HL-60 (cell line): ENCODE data around the gene PPP6R3.
"Not testable (repeated sequence)": the region's sequence is repeated elsewhere in the genome, so short reads cannot be mapped to it uniquely, and the experiment has no call there.

Experiments
- DNase-seq, 2 experiments: peaks; one replicate each; pipeline ENCODE4 v3.0.0-alpha.2; 2010 to 2020; ENCODE audit warnings: low read depth in 1 of 2, low spot score in 1 of 2
- H3K27ac ChIP-seq: fragments of 250-450 bp; sonication (Bioruptor Pico); replicated peaks from 2 replicates; pipeline ENCODE4 v1.5.1; 2020; ENCODE audit warnings: mild to moderate bottlenecking, moderate library complexity
- H3K27me3 ChIP-seq: fragments of 250-450 bp; sonication (Bioruptor Pico); 2 replicates; pipeline ENCODE4 v1.5.1; 2021; ENCODE audit warnings: mild to moderate bottlenecking, moderate library complexity; ENCODE audit not compliant: insufficient read depth, poor library complexity, severe bottlenecking
- H3K4me3 ChIP-seq: replicated peaks from 2 replicates; pipeline ENCODE4 v1.5.1; 2011; ENCODE audit warnings: mild to moderate bottlenecking, control low read depth, low read length; ENCODE audit not compliant: insufficient read depth
- GABPA ChIP-seq: IDR thresholded peaks from 2 replicates; pipeline ENCODE4 v1.6.1; 2012; ENCODE audit warnings: low read depth
- POLR2AphosphoS5 ChIP-seq: IDR thresholded peaks from 2 replicates; pipeline ENCODE4 v1.6.1; 2012; ENCODE audit warnings: low read depth
- SPI1 ChIP-seq: IDR thresholded peaks from 2 replicates; pipeline ENCODE4 v1.6.1; 2012; ENCODE audit warnings: low read depth, mild to moderate bottlenecking, borderline replicate concordance
- TF ChIP-seq, protein P1 (sequence below): IDR thresholded peaks from one replicate; pipeline ENCODE4 v1.5.1; 2011; ENCODE audit warnings: low read length, control low read depth, inconsistent platforms; ENCODE audit not compliant: insufficient read depth
- TF ChIP-seq, protein P2 (sequence below): IDR thresholded peaks from 2 replicates; pipeline ENCODE4 v1.6.1; 2012; ENCODE audit warnings: low read depth; ENCODE audit not compliant: insufficient replicate concordance

Gene PPP6R3

DNA sequence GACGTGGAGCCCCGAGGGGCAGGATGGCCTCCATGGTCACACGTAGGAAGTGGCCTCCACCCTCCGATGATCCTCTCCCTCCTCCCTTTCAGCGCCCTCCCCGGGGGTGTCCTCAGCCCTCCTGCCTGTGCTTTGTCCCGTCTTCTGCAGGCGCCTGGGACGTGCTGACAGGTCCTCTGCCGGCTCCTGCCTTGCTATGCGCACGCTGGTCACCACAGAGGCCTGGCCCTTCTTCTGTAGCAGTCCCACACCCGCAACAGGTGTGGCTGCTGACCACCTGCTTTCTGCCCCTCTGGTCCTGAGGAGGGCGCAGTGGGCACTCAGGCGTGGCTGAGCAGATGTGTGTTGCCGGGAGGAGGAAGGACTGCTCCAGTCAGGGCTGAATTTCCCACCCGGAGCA, 27.7 kb upstream of the PPP6R3 start:
- no peak overlapping the region for H3K27ac ChIP-seq
- H3K27me3 ChIP-seq, result no peaks in the 10 kb centered on the region
- no peak overlapping the region for H3K4me3 ChIP-seq
- no peak for DNase-seq
- TF ChIP-seq, protein P1, sequence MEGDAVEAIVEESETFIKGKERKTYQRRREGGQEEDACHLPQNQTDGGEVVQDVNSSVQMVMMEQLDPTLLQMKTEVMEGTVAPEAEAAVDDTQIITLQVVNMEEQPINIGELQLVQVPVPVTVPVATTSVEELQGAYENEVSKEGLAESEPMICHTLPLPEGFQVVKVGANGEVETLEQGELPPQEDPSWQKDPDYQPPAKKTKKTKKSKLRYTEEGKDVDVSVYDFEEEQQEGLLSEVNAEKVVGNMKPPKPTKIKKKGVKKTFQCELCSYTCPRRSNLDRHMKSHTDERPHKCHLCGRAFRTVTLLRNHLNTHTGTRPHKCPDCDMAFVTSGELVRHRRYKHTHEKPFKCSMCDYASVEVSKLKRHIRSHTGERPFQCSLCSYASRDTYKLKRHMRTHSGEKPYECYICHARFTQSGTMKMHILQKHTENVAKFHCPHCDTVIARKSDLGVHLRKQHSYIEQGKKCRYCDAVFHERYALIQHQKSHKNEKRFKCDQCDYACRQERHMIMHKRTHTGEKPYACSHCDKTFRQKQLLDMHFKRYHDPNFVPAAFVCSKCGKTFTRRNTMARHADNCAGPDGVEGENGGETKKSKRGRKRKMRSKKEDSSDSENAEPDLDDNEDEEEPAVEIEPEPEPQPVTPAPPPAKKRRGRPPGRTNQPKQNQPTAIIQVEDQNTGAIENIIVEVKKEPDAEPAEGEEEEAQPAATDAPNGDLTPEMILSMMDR, result no peak
- TF ChIP-seq SPI1 (no peak), POLR2AphosphoS5 (no peak), GABPA (no peak)
- TF ChIP-seq, protein P2, sequence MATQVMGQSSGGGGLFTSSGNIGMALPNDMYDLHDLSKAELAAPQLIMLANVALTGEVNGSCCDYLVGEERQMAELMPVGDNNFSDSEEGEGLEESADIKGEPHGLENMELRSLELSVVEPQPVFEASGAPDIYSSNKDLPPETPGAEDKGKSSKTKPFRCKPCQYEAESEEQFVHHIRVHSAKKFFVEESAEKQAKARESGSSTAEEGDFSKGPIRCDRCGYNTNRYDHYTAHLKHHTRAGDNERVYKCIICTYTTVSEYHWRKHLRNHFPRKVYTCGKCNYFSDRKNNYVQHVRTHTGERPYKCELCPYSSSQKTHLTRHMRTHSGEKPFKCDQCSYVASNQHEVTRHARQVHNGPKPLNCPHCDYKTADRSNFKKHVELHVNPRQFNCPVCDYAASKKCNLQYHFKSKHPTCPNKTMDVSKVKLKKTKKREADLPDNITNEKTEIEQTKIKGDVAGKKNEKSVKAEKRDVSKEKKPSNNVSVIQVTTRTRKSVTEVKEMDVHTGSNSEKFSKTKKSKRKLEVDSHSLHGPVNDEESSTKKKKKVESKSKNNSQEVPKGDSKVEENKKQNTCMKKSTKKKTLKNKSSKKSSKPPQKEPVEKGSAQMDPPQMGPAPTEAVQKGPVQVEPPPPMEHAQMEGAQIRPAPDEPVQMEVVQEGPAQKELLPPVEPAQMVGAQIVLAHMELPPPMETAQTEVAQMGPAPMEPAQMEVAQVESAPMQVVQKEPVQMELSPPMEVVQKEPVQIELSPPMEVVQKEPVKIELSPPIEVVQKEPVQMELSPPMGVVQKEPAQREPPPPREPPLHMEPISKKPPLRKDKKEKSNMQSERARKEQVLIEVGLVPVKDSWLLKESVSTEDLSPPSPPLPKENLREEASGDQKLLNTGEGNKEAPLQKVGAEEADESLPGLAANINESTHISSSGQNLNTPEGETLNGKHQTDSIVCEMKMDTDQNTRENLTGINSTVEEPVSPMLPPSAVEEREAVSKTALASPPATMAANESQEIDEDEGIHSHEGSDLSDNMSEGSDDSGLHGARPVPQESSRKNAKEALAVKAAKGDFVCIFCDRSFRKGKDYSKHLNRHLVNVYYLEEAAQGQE, result no peak

DNA sequence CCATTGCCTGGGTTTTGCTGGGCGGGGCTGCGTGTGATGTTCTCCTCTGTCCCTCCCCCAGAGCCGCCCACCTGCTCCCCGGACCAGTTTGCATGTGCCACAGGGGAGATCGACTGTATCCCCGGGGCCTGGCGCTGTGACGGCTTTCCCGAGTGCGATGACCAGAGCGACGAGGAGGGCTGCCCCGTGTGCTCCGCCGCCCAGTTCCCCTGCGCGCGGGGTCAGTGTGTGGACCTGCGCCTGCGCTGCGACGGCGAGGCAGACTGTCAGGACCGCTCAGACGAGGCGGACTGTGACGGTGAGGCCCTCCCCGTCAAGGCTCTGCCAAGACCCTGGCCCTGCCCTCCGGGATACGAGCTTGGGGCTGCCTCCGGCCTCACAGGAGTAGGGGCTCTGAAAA, 27.0 kb upstream of the PPP6R3 start:
- DNase-seq, result no peak
- TF ChIP-seq, protein P2, result no peak
- H3K27ac ChIP-seq, result no peak overlapping the region
- no peak overlapping the region for H3K4me3 ChIP-seq
- no peaks in the 10 kb centered on the region for H3K27me3 ChIP-seq

DNA sequence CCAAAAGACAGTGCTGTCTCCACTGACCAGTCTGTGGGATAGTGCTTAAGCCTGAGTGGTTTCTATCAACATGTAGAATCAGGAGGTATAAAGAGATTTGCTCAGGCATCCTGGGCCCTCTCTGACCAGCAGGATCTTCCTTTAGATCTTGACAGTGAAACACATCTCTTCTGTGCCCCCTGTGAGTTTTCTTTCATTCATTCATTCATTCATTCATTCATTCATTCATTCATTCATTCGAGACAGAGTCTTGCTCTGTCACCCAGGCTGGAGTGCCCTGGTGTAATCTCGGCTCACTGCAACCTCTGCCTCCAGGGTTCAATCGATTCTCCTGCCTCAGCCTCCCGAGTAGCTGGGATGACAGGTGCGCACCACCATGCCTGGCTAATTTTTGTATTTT, 26.4 kb upstream of the PPP6R3 start:
- not testable (repeated sequence) for H3K4me3 ChIP-seq, H3K27me3 ChIP-seq, H3K27ac ChIP-seq, DNase-seq

DNA sequence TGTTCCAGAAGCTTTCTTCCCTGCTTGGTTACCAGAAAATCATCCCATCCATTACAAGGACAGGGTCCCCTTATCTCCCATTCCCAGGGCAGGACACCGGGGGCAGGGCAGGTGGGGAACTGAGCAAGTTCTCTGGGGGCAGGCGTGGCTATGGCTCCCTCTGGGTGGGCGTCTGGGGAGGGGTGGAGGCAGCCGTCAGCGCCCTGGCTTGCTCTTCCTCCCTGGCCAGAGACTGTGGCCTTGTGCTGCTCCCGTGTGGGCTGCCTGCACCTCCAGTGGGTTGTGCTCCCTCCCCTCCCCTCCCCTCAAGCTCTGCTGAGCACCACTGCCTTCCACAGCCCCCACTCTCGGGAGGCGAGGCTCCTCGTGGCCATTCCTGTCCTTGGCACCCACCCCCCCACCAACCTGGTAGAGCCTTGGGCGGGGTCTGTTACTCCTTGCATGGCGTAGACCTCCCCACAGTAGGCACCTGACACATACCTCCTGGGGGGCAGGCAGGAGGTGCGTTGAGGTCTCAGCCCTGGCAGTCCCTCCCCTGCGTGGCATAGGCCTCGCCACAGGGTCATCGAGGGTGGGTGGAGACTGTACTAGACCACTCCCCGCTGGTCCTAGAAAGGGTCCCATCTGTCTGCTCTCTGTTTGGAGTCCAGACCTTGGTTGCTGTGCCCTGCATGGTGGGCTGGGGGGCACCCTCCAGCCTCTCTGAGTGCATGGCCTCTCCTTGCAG, 24.2 kb upstream of the PPP6R3 start:
- H3K27me3 ChIP-seq, result no peaks in the 10 kb centered on the region
- no peak overlapping the region for H3K4me3 ChIP-seq
- TF ChIP-seq, protein P1, result no peak
- TF ChIP-seq, protein P2, result no peak
- no peak for TF ChIP-seq GABPA
- no peak for TF ChIP-seq SPI1
- TF ChIP-seq POLR2AphosphoS5, result no peak
- no peak overlapping the region for H3K27ac ChIP-seq
- DNase-seq, result no peak
